Superior temporal gyrus (tissue), 1 donor: Measurements from ENCODE around the gene ATRAID.
A peak's percentile ranks its signal among the peaks of the same experiment; 100 is the strongest.
"Not testable (repeated sequence)": the region's sequence is repeated elsewhere in the genome, so short reads cannot be mapped to it uniquely, and the experiment has no call there.

ENCODE experiments used
- DNase-seq: peaks from one replicate; pipeline ENCODE4 v3.0.0-alpha.2; 2016; ENCODE audit errors: extremely low spot score

The ATRAID gene

GRCh38 chr2:27194538-27195354 lies 17.1 kb upstream of the ATRAID start:
- DNase-seq = no peak

DNA sequence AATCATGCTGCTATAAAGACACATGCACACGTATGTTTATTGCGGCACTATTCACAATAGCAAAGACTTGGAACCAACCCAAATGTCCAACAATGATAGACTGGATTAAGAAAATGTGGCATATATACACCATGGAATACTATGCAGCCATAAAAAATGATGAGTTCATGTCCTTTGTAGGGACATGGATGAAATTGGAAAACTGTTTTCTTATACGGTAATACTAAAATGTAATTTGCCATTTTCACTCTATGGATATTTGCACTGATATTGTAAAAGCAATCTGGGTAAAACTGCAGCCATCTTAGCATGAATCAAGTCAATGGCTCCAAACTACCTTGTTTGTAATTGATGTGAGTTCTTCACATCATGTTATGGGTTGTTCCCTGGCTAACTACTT lies 16.0 kb upstream of the ATRAID start:
- DNase-seq = not testable (repeated sequence)

DNA sequence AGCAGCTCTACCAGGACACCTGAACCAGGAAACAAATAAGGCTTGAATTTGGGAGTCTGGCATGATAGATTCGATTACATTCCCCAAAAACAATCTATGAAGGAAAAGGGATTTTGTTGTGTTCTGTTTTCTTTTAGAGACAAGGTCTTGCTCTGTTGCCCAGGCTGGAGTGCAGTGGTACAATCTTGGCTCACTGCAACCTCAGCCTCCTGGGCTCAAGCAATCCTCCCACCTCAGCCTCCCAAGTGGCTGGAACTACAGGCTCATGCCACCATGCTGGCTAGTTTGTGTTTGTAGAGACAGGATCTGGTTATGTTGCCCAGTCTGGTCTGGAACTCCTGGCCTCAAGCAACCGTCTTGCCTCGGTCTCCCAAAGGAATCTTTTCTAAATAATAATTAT lies 13.8 kb upstream of the ATRAID start:
- DNase-seq = not testable (repeated sequence)

- DNase-seq = no peak
Measured at GRCh38 chr2:27198627-27199026, 13.2 kb upstream of the ATRAID start.

GRCh38 chr2:27199241-27199640 lies 12.6 kb upstream of the ATRAID start:
- no peak for DNase-seq

- no peak for DNase-seq
Measured at GRCh38 chr2:27201675-27202074, 10.2 kb upstream of the ATRAID start.

- no peak for DNase-seq
Measured at GRCh38 chr2:27202854-27203253, 9.0 kb upstream of the ATRAID start.

DNA sequence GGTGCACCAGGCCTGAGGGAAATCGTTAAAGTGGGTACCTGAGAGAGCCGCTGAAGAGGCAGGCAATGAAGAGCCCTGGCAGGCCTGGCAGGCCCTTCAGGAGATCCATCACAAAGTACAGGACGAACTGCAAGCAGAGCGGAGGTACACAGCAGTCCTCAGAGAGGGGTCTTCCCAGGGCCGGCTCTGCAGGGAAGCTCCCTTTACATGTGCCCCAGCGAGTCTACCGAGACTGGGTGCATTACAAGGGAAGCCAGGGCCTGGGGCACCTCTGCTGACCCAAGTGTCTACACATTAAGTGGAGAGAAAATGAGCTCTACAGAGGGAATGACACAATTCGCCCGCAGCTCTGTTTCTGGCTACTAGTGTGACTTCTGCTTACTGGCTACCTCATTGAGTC lies 8.1 kb upstream of the ATRAID start:
- no peak for DNase-seq

DNA sequence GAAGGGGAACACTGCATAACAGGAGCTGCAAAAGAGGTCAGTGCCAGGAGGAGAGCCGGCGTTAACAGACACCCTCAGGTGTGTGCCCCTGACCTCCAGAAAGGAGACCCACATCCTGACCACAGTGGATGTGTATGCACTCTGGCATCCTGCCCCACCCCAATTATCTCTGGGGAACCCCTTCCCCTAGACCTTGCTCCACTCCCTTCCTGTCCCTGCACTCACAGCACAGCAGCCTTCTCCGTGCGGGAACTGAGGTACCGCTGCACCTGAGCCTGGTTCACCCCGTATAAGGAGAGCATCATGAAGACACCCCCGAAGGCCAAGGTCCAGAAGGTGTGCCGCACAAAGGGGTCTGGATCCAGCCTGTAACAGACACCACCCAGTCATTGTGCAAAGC lies 7.3 kb upstream of the ATRAID start:
- no peak for DNase-seq

DNA sequence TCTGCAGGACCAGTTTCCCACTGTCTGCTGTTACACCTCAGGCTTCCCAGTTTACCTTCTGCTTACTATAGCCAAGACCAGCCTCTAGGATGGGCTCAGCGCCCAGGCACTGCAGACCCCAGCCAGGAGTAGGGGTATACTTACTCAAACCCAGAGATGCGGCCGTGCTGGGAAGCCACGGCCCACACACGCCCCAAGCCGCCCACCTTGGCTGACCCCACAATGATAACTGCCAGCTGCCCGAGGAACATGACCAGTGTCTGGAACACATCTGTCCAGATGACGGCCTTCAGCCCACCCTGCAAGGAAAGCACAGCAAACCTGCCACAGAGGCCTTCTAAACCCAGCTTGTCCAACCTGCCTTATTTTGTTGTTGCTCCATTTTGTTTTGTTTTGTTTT lies 6.6 kb upstream of the ATRAID start:
- DNase-seq = no peak

DNA sequence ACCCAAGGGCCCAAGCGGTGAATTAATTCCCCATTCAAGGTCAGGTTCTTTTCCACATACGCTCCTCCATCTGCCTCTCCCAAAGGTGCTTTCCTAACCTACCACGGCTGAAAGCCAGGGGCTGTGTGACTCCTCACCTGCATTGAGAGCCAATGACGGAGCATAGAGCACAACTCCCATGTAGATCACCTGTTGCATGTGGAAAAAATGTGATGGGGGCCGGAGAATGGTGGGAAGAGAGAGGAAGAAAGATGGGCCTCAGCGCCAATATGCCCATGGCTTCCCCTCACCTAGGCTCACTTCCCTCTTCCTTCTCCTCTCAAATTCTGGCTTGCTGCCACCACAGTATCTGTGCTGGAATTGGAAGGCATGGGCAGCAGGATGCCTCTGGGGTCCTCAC lies 5.5 kb upstream of the ATRAID start:
- DNase-seq = no peak

DNA sequence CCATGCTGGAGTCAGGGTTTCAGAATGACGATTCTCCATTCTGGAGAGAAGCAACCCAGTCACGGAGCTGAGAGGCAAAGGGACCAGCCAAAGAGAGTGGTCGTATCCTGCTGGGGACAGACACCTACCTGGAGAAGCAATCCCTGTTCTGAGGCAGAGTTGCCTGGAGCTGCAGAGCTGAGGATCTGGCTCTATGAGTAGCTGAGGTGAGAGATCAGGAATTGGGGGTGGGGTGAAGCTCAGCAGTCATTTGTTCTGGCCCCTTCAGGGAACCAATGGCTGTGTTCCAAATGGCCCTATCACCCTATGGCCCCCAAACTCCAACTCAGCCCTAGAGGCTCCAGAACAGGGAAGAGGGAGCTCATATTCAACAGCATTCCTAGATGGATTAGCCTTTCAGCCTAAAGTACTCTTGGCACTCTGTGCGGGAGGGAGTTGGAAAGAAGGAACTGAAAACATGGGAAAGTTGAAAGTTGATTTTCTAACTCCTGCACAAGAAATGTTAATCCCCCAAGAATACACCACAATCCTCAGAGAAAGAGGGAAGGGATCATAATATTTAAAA lies 3.3 kb upstream of the ATRAID start:
- DNase-seq = no peak

DNA sequence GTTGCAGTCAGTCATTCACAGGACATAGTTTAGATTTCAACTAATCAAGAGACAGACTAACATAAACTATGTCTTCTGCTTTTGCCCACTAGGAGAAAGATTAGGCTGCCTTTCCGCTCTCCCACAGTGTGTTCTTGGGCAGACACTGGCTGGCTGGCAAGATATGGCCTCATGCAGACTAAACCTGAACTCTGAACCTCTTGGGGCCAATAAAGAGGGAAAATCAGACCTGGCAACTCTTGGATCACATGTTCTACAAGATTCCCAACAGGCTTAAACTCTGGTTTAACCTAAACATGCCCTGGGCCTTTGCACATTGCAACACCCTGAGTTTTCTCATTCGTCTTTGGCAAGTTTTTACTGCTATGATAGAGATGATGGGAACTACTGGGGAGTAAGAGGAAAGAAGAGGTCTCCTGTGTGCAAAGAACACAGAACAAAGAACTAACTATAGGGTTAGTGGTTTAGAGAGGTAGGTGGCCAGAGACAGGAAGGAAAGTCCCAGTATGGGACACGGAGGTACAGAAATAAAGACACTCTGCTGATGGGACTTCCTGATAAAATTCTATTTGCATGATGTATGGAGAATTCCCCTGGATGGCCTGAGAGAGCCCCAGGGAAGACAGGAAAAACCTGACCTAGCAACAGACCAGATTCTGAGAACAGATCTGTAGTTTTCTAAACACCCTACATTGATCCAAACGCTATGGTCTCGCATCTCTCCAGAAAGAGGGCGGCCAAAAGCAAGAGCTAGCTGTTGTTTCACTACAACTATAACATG lies 2.0 kb upstream of the ATRAID start:
- no peak for DNase-seq

- DNase-seq = peak; percentile 35
Measured at GRCh38 chr2:27211241-27211942, 449 bp upstream of the ATRAID start.

DNA sequence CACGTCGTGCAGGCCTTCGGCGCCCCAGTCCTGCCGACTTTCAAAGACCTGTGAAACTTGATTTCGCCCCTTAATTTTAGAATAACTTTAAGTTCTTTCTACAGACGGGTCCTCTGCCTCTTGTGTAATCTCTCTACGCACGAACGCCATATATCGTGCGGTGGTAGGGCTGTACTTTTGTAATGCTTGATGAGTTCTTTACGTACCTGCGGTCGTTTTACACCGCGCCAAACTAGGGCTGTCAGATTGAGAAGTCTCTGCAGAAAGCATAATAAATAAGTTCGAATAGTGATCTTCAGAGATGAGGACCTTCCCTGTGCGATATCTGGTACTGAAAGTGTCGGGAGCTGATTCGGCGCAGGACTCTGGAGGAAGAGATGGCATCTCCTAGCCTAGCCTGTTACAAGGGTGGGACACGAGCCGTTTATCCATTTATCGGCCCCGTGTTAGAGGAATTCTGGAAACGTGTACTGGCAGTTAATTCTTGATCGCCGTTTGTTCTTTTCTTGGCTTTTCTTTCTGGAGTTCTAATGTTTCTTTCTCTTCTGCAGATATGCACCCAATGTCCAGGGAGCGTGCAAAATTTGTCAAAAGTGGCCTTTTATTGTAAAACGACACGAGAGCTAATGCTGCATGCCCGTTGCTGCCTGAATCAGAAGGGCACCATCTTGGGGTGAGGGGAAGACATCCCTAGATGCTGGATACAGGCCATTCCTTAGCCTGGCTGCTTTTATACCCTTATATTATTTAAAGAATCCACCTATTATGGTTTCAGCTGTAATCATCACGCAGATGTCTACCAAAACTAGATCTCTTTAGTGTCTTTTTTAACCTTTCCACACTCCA lies 1.0 kb downstream of the ATRAID start:
- DNase-seq = peak; percentile 62

GRCh38 chr2:27214941-27215340 lies 3.1 kb downstream of the ATRAID start:
- DNase-seq = no peak

DNA sequence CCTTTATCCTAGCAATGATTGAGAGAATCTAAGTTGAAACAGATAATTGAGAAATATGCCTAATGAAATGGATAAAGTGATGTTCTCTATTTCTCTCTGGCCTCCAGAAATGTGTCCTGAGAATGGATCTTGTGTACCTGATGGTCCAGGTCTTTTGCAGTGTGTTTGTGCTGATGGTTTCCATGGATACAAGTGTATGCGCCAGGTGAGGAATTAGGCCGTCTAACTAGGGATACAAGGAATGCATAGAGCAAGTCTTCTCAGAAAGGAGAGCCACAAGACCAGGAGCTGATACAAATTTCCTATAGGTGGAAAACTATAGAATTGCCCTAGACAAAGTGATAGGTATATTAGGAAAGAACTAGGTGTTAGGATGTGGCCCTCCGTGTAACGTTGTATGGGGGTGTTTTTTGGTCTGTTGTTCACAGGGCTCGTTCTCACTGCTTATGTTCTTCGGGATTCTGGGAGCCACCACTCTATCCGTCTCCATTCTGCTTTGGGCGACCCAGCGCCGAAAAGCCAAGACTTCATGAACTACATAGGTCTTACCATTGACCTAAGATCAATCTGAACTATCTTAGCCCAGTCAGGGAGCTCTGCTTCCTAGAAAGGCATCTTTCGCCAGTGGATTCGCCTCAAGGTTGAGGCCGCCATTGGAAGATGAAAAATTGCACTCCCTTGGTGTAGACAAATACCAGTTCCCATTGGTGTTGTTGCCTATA lies 4.7 kb downstream of the ATRAID start:
- DNase-seq = no peak

DNA sequence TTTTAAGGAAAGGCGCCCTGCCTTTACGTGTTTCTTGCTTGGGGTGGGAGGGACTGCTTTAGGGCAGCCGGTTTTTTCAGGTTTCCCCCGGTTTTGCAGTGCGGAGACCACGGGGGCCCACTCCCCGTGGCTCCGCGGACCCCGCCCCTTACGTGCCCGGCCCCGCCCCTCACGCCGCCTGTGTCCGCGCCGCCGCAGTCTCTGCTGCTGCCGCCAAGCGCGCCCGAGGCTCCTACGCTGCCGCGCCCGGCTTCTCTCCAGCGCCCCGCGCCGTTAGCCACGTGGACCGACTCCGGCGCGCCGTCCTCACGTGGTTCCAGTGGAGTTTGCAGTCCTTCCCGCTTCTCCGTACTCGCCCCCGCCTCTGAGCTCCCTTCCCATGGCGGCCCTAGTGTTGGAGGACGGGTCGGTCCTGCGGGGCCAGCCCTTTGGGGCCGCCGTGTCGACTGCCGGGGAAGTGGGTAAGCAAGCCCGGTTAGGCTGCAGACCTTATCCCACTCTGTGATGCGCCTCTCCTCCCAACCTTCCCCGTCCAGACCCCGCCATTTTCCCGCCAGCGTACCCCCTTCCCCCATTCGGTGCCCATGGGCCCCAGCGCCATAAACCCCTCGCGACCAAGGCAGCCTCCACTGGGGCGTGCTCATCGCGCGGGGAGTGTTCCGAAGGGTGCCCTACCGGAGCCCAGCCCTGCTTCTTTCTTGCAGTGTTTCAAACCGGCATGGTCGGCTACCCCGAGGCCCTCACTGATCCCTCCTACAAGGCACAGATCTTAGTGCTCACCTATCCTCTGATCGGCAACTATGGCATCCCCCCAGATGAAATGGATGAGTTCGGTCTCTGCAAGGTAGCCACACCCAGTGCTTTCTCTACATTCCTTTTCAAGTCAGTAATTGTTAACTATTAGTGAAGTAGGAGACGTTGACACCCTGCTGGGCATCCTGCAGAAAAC lies 5.6 kb downstream of the ATRAID start, which contains the start of gene CAD:
Gene CAD (plus strand): TSS at position 197 of the 949 bp plus-strand sequence. CDS start 183 bp downstream, at position 380.
- peak; percentile 82 for DNase-seq

- DNase-seq = no peak
Measured at GRCh38 chr2:27218614-27219013, 6.8 kb downstream of the ATRAID start.
